Right lobe of liver (tissue), 4 donors: ENCODE data around the gene MED8.

Source experiments
- CTCF ChIP-seq, 4 donors: fragments of 200-600 bp in 3 of 4; fragments of 450-650 bp in 1 of 4; IDR thresholded peaks; one replicate each; pipeline versions ENCODE4 v1.5.1 to v1.8.0; 2016 to 2022; ENCODE audit warnings: antibody characterized with exemption in 4 of 4, mild to moderate bottlenecking in 2 of 4
- POLR2A ChIP-seq: fragments of 450-650 bp; IDR thresholded peaks from one replicate; pipeline ENCODE4 v1.6.1; 2017; ENCODE audit warnings: antibody characterized with exemption, mild to moderate bottlenecking
- donor health status: DM: no; HTN: no; CAD: no.
- donor health status: DM: no; HTN: no; CAD: no.
- donor health status: DM: no; HTN: yes; CAD: no.

GRCh38 chr1:43423672-43424550 lies 34.3 kb upstream of the MED8 start:
- no peak for TF ChIP-seq CTCF (IDR thresholded peaks at IDR 0.05)
- no peak for TF ChIP-seq POLR2A
